ENCODE measurements around the gene MACROD2.

DNA sequence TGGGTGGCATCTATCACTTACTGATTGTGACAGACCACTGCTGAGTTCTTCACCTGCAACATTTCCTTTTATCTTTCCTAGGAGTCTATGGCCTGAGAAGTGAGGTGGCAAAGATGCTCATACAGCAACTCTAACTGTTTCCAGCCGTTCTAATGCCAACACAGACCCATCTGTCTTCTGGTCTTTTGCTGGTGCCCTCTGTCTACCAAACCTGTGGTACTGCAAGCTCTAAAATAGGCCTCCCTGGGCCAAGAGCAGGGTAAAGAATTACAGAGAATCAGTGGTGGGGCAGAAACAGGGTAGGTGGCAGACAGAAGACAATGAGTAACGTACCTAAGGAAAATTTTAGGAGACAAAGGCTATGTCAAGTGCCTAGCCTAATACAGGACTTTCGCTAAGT lies 953.1 kb downstream of the MACROD2 start:
- TF ChIP-seq, protein P1, sequence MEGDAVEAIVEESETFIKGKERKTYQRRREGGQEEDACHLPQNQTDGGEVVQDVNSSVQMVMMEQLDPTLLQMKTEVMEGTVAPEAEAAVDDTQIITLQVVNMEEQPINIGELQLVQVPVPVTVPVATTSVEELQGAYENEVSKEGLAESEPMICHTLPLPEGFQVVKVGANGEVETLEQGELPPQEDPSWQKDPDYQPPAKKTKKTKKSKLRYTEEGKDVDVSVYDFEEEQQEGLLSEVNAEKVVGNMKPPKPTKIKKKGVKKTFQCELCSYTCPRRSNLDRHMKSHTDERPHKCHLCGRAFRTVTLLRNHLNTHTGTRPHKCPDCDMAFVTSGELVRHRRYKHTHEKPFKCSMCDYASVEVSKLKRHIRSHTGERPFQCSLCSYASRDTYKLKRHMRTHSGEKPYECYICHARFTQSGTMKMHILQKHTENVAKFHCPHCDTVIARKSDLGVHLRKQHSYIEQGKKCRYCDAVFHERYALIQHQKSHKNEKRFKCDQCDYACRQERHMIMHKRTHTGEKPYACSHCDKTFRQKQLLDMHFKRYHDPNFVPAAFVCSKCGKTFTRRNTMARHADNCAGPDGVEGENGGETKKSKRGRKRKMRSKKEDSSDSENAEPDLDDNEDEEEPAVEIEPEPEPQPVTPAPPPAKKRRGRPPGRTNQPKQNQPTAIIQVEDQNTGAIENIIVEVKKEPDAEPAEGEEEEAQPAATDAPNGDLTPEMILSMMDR (IDR thresholded peaks at IDR 0.05), result no peak
- no peak for TF ChIP-seq POLR2A (IDR thresholded peaks at IDR 0.05)

All from uterus (tissue), 2 donors.